GM12878 (cell line): ENCODE data around the gene TRERF1. TPM values are rescaled to one million over a fixed set of nuclear protein-coding genes. Genes with fewer than 3 reads are reported as not detected.

Source experiments
- ATAC-seq: fragments of 200-7000 bp; cut with Tn5 transposase; 3 replicates; pipeline ENCODE4 v1.9.1; 2020; ENCODE audit warnings: mild to moderate bottlenecking, moderate library complexity
- BruUV-seq: library from RNA; stranded (reverse); fragments of 400-500 nt; replicated peaks from 2 replicates; lab custom pipeline; 2021; lab: Mats Ljungman, UMichigan
- CTCF ChIA-PET: fragments of 300-600 bp; sonication (Branson Sonifier 250); formaldehyde crosslinking; extraction: SDS; loops from one replicate; lab custom pipeline; 2021; ENCODE audit warnings: inconsistent platforms; lab: Yijun Ruan, JAX
- POLR2A ChIA-PET: fragments of 350-600 bp; formaldehyde crosslinking; extraction: SDS; loops from one replicate; lab custom pipeline; 2021; ENCODE audit warnings: inconsistent platforms; lab: Charles Lee
- RAD21 ChIA-PET: fragments of 300-600 bp; sonication (Branson Sonifier 250); formaldehyde crosslinking; loops from one replicate; lab custom pipeline; 2023; ENCODE audit warnings: antibody characterized with exemption; ENCODE audit not compliant: unreplicated experiment; lab: Charles Lee
- SMC1A ChIA-PET: fragments of 300-600 bp; sonication (Branson Sonifier 250); formaldehyde crosslinking; loops from one replicate; lab custom pipeline; 2023; ENCODE audit not compliant: unreplicated experiment, uncharacterized antibody; lab: Charles Lee
- DNase-seq: peaks from one replicate; pipeline ENCODE4 v3.0.0-alpha.2; 2011; ENCODE audit warnings: low read depth, low spot score
- FAIRE-seq: peaks from 3 replicates; lab custom pipeline; 2011; peaks lifted over from hg19 to GRCh38; lab: Jason Lieb, UNC
- H2AFZ ChIP-seq: 2 replicates; pipeline ENCODE4 v1.6.0; 2011; ENCODE audit warnings: low read depth, low read length, control low read depth; ENCODE audit not compliant: control insufficient read depth
- H3K27ac ChIP-seq: 2 replicates; pipeline ENCODE4 v1.5.1; 2011; ENCODE audit warnings: control low read depth; ENCODE audit not compliant: control insufficient read depth, insufficient read depth
- H3K27me3 ChIP-seq, 2 experiments: replicated peaks in 1 of 2; 2 replicates each; pipeline versions ENCODE4 v1.6.0 to v1.6.1; 2011; ENCODE audit warnings: low read length in 1 of 2; ENCODE audit not compliant: control insufficient read depth in 2 of 2, insufficient read depth in 2 of 2
- H3K36me3 ChIP-seq, 2 experiments: 2 replicates each; pipeline ENCODE4 v1.5.1; 2011; ENCODE audit warnings: low read length in 1 of 2; ENCODE audit not compliant: control insufficient read depth in 2 of 2, insufficient read depth in 2 of 2
- H3K4me1 ChIP-seq: 2 replicates; pipeline ENCODE4 v1.6.1; 2011; ENCODE audit warnings: mild to moderate bottlenecking, low read length, moderate library complexity, mixed read lengths; ENCODE audit not compliant: control insufficient read depth, insufficient read depth
- H3K4me2 ChIP-seq: 2 replicates; pipeline ENCODE4 v1.6.0; 2011; ENCODE audit warnings: control low read depth; ENCODE audit not compliant: control insufficient read depth, insufficient read depth
- H3K4me3 ChIP-seq: fragments of 200-600 bp; sonication (generic); 2 replicates; pipeline ENCODE4 v1.5.1; 2016
- H3K79me2 ChIP-seq: 2 replicates; pipeline ENCODE4 v1.6.0; 2011; ENCODE audit warnings: low read length; ENCODE audit not compliant: control insufficient read depth, insufficient read depth
- H3K9ac ChIP-seq: 2 replicates; pipeline ENCODE4 v1.8.0; 2011; ENCODE audit warnings: low read length, control low read depth, mixed read lengths; ENCODE audit not compliant: control insufficient read depth, insufficient read depth
- H3K9me3 ChIP-seq: replicated peaks from 3 replicates; pipeline ENCODE4 v1.5.1; 2011; ENCODE audit warnings: mild to moderate bottlenecking, low read length; ENCODE audit not compliant: control insufficient read depth, insufficient read depth
- H4K20me1 ChIP-seq: 2 replicates; pipeline ENCODE4 v1.6.0; 2011; ENCODE audit not compliant: control insufficient read depth, insufficient read depth
- BCL3 ChIP-seq: IDR thresholded peaks from 2 replicates; pipeline ENCODE4 v1.6.1; 2011; ENCODE audit warnings: borderline replicate concordance, low read depth, mild to moderate bottlenecking, moderate library complexity, low read length; ENCODE audit not compliant: insufficient read depth, poor library complexity, severe bottlenecking
- CBFB ChIP-seq: IDR thresholded peaks from 2 replicates; pipeline ENCODE4 v1.6.1; 2016; ENCODE audit warnings: antibody characterized with exemption, low read depth
- CREM ChIP-seq: IDR thresholded peaks from 2 replicates; pipeline ENCODE4 v1.6.1; 2014; ENCODE audit warnings: antibody characterized with exemption, low read depth
- EP300 ChIP-seq, 2 experiments: fragments of 150-350 bp in 1 of 2; IDR thresholded peaks; 2 replicates each; pipeline ENCODE4 v1.6.1; 2011 to 2012; ENCODE audit warnings: low read depth in 2 of 2, low read length in 2 of 2, borderline replicate concordance in 1 of 2, improper control_type of control experiment in 1 of 2, inconsistent platforms in 1 of 2; ENCODE audit not compliant: control insufficient read depth in 1 of 2
- EZH2 ChIP-seq: IDR thresholded peaks from 2 replicates; pipeline ENCODE4 v1.6.1; 2012; ENCODE audit warnings: low read depth, mild to moderate bottlenecking, control low read depth, inconsistent platforms, low read length, borderline replicate concordance; ENCODE audit not compliant: control insufficient read depth
- FOXM1 ChIP-seq: IDR thresholded peaks from 2 replicates; pipeline ENCODE4 v1.6.1; 2012; ENCODE audit warnings: low read depth, mild to moderate bottlenecking, inconsistent platforms, low read length, moderate library complexity
- RAD21 ChIP-seq: IDR thresholded peaks from 2 replicates; pipeline ENCODE4 v1.6.1; 2011; ENCODE audit warnings: mild to moderate bottlenecking, low read depth, low read length, moderate library complexity; ENCODE audit not compliant: insufficient read depth
- USF1 ChIP-seq: IDR thresholded peaks from 2 replicates; pipeline ENCODE4 v1.6.1; 2011; ENCODE audit warnings: borderline replicate concordance, low read depth, mild to moderate bottlenecking, moderate library complexity, mixed read lengths, low read length; ENCODE audit not compliant: insufficient read depth; ENCODE audit errors: extremely low read length
- YY1 ChIP-seq: IDR thresholded peaks from 2 replicates; pipeline ENCODE4 v1.6.1; 2011; ENCODE audit warnings: low read depth, mild to moderate bottlenecking, low read length
- ZNF622 ChIP-seq: fragments of 450-650 bp; IDR thresholded peaks from 2 replicates; pipeline ENCODE4 v1.6.1; 2017; ENCODE audit warnings: mild to moderate bottlenecking, inconsistent platforms
- WGBS: methylation state at CpG from one replicate; pipeline ENCODE4 v1.1.6; 2016; ENCODE audit warnings: low lambda C conversion rate; ENCODE audit not compliant: insufficient replicate concordance, insufficient coverage; ENCODE audit errors: missing lambda C conversion rate; 5-methylcytosine and 5-hydroxymethylcytosine counted together
- in situ Hi-C: fragments of 300-500 bp; cut with MboI; formaldehyde crosslinking; loops from 9 replicates; pipeline ENCODE4 v1.14.3; 2018; ENCODE audit warnings: mixed read lengths
- intact Hi-C: fragments of 100-400 bp; cut with micrococcal nuclease; formaldehyde crosslinking; loops from one replicate; pipeline ENCODE4 v1.14.2; 2022; ENCODE audit not compliant: unreplicated experiment
- polyA plus RNA-seq, 11 experiments: library from polyadenylated mRNA; depleted of rRNA in 4 of 11; unstranded in 6 of 11; stranded (reverse) in 5 of 11; fragments of >200 nt; fragmentation: Nextera tagmentation in 4 of 11; fragmentation: Illumina TruSeq in 1 of 11; extraction: Ambion mirVana in 4 of 11; extraction: Trizol in 1 of 11; gene quantifications; 1 replicate in 1 of 11; 2 replicates in 10 of 11; pipeline versions ENCODE4 v1.2.1 to v1.2.3, GENCODE V29; 2011 to 2016; ENCODE audit warnings: inconsistent platforms in 2 of 11, missing spikeins in 2 of 11, low read depth in 1 of 11
- total RNA-seq, 4 experiments: library from RNA; depleted of rRNA in 3 of 4; stranded (reverse); fragments of >200 nt in 3 of 4; fragmentation: Illumina TruSeq in 1 of 4; extraction: Trizol in 1 of 4; gene quantifications; 2 replicates each; pipeline versions ENCODE4 v1.2.1 to v1.2.3, GENCODE V29; 2013 to 2021
- TF ChIP-seq, protein P1 (sequence below): fragments of 450-650 bp; IDR thresholded peaks from 2 replicates; pipeline ENCODE4 v1.6.1; 2017; ENCODE audit warnings: mild to moderate bottlenecking

TRERF1 gene
- total and polyA plus RNA-seq, 10 of the 15 experiments (the other 5 are each of a cell fraction or from before 2014, with no cell fraction given): 2.2 to 19.4 (median 7.2) TPM

- H3K4me2 ChIP-seq: no peak overlapping the region
- no peaks in the 10 kb centered on the region for H3K4me1 ChIP-seq
- H4K20me1 ChIP-seq: no peaks in the 10 kb centered on the region
- ChIA-PET POLR2A (no interaction called here), CTCF (interaction anchor here (1.0 to 8.8 kb wide), 2 partner anchors 23 to 290 kb away, joined by 4 to 123 read pairs; no protein-coding TSS in a partner anchor), RAD21 (interaction anchor here (7.2 kb wide), 1 partner anchor 289 kb away, joined by 77 read pairs; no protein-coding TSS in a partner anchor), SMC1A (no interaction called here)
- no peak overlapping the region for H3K9ac ChIP-seq
- no peak for FAIRE-seq
- WGBS: 98% methylated on average over 3 of the region's 3 CpGs
- in situ Hi-C loops (no loop called here), intact Hi-C loops (no loop called here)
- H3K9me3 ChIP-seq: no peaks in the 10 kb centered on the region
- H3K36me3 ChIP-seq: peaks cover 0 to 7% of the 10 kb centered on the region in 2 experiments; a peak in 2 of 4 replicates
- BruUV-seq: no TSS peak
- no peak overlapping the region for H3K27ac ChIP-seq
- H3K79me2 ChIP-seq: no peaks in the 10 kb centered on the region
- no peak for ATAC-seq
- TF ChIP-seq FOXM1: no peak
- TF ChIP-seq EZH2: no peak
- no peak for TF ChIP-seq CBFB
- no peak for TF ChIP-seq BCL3
- TF ChIP-seq USF1: no peak
- no peak for TF ChIP-seq CREM
- TF ChIP-seq RAD21: no peak
- TF ChIP-seq YY1: no peak
- TF ChIP-seq EP300 (IDR thresholded peaks at IDR 0.05; ENCODE audit: borderline replicate concordance in 1 of 2, control insufficient read depth in 1 of 2, low read depth in 2 of 2, low read length in 2 of 2): no peak
- TF ChIP-seq, protein P1, sequence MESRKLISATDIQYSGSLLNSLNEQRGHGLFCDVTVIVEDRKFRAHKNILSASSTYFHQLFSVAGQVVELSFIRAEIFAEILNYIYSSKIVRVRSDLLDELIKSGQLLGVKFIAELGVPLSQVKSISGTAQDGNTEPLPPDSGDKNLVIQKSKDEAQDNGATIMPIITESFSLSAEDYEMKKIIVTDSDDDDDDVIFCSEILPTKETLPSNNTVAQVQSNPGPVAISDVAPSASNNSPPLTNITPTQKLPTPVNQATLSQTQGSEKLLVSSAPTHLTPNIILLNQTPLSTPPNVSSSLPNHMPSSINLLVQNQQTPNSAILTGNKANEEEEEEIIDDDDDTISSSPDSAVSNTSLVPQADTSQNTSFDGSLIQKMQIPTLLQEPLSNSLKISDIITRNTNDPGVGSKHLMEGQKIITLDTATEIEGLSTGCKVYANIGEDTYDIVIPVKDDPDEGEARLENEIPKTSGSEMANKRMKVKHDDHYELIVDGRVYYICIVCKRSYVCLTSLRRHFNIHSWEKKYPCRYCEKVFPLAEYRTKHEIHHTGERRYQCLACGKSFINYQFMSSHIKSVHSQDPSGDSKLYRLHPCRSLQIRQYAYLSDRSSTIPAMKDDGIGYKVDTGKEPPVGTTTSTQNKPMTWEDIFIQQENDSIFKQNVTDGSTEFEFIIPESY: no peak
- no peak for TF ChIP-seq ZNF622
- no peak overlapping the region for H2AFZ ChIP-seq
- no peaks in the 10 kb centered on the region for H3K27me3 ChIP-seq
- no peak for DNase-seq
- no peak overlapping the region for H3K4me3 ChIP-seq
Measured at GRCh38 chr6:42257614-42258013, 194.1 kb downstream of the TRERF1 start.
